SK-N-SH (cell line): Measurements from ENCODE around the gene PSMF1. TPM values are rescaled to one million over a fixed set of nuclear protein-coding genes. Genes with fewer than 3 reads are reported as not detected.

Experiments used
- CTCF ChIA-PET: fragments of 300-600, 350-600 bp; formaldehyde crosslinking; extraction: SDS; loops from one replicate; lab custom pipeline; 2021; lab: Yijun Ruan, JAX
- POLR2A ChIA-PET: fragments of 350-600 bp; sonication (Branson Sonifier 250); formaldehyde crosslinking; extraction: SDS; loops from one replicate; lab custom pipeline; 2020; ENCODE audit warnings: antibody characterized with exemption, inconsistent platforms; lab: Yijun Ruan, JAX
- DNase-seq: peaks from one replicate; pipeline ENCODE4 v3.0.0; 2012
- H2AFZ ChIP-seq: fragments of 200-600 bp; sonication (generic); 2 replicates; pipeline ENCODE4 v1.8.1; 2016; ENCODE audit warnings: antibody characterized with exemption, mild to moderate bottlenecking, low read depth
- H3F3A ChIP-seq: fragments of 200-600 bp; sonication (generic); replicated peaks from 2 replicates; pipeline ENCODE3; 2016; ENCODE audit warnings: antibody characterized with exemption, mild to moderate bottlenecking; ENCODE audit not compliant: insufficient read depth
- H3K27ac ChIP-seq, 2 experiments: fragments of 200-500 bp in 1 of 2; fragments of 200-600 bp in 1 of 2; sonication (Bioruptor generic) in 1 of 2; sonication (generic), shearing (Covaris generic) in 1 of 2; 2 replicates each; pipeline versions ENCODE4 v1.5.1 to v1.6.1; 2014 to 2016; ENCODE audit warnings: low read depth in 2 of 2, inconsistent platforms in 1 of 2, low read length in 1 of 2, mild to moderate bottlenecking in 1 of 2, mixed read lengths in 1 of 2
- H3K27me3 ChIP-seq: fragments of 200-600 bp; sonication (generic), shearing (Covaris generic); 2 replicates; pipeline ENCODE4 v1.6.1; 2016; ENCODE audit warnings: mixed run types; ENCODE audit not compliant: insufficient read depth
- H3K36me3 ChIP-seq, 2 experiments: fragments of 200-500 bp in 1 of 2; fragments of 200-600 bp in 1 of 2; sonication (Bioruptor generic) in 1 of 2; sonication (generic) in 1 of 2; replicated peaks in 1 of 2; 2 replicates each; pipeline versions ENCODE3 to v1.5.1; 2014 to 2016; ENCODE audit warnings: low read length in 1 of 2, mild to moderate bottlenecking in 1 of 2; ENCODE audit not compliant: insufficient read depth in 2 of 2, control insufficient read depth in 1 of 2
- H3K4me1 ChIP-seq, 2 experiments: fragments of 200-500 bp in 1 of 2; fragments of 200-600 bp in 1 of 2; sonication (Bioruptor generic) in 1 of 2; sonication (generic), shearing (Covaris generic) in 1 of 2; 2 replicates each; pipeline versions ENCODE4 v1.5.1 to v1.6.1; 2014 to 2016; ENCODE audit warnings: low read depth in 1 of 2, low read length in 1 of 2, mixed run types in 1 of 2; ENCODE audit not compliant: insufficient read depth in 2 of 2, control insufficient read depth in 1 of 2
- H3K4me2 ChIP-seq: fragments of 200-600 bp; sonication (generic), shearing (Covaris generic); 2 replicates; pipeline ENCODE4 v1.6.1; 2017; ENCODE audit warnings: mixed run types
- H3K4me3 ChIP-seq, 2 experiments: fragments of 200-500 bp in 1 of 2; fragments of 200-600 bp in 1 of 2; sonication (Bioruptor generic) in 1 of 2; sonication (generic), shearing (Covaris generic) in 1 of 2; 2 replicates each; pipeline versions ENCODE4 v1.5.1 to v1.8.1; 2014 to 2016; ENCODE audit warnings: low read depth in 2 of 2, inconsistent platforms in 1 of 2, low read length in 1 of 2, mild to moderate bottlenecking in 1 of 2, mixed read lengths in 1 of 2, moderate library complexity in 1 of 2
- H3K79me2 ChIP-seq: fragments of 200-600 bp; sonication (generic); 2 replicates; pipeline ENCODE4 v1.8.1; 2017; ENCODE audit warnings: mild to moderate bottlenecking; ENCODE audit not compliant: insufficient read depth
- H3K9ac ChIP-seq: fragments of 200-600 bp; sonication (generic); 2 replicates; pipeline ENCODE4 v1.6.1; 2017; ENCODE audit warnings: mixed run types
- H3K9me2 ChIP-seq: fragments of 200-600 bp; sonication (generic); 2 replicates; pipeline ENCODE4 v1.6.1; 2017; ENCODE audit warnings: mixed run types
- H3K9me3 ChIP-seq: fragments of 200-600 bp; sonication (generic); 2 replicates; pipeline ENCODE4 v1.6.1; 2017; ENCODE audit warnings: mixed run types, mild to moderate bottlenecking, moderate library complexity
- H4K20me1 ChIP-seq: fragments of 200-600 bp; sonication (generic); 2 replicates; pipeline ENCODE4 v1.6.1; 2017; ENCODE audit warnings: mild to moderate bottlenecking, mixed run types; ENCODE audit not compliant: insufficient read depth
- CHD2 ChIP-seq: fragments of 150-350 bp; IDR thresholded peaks from 2 replicates; pipeline ENCODE4 v1.6.1; 2018; ENCODE audit warnings: low read length; ENCODE audit not compliant: partially characterized antibody
- EP300 ChIP-seq, 2 experiments: IDR thresholded peaks; 2 replicates each; pipeline versions ENCODE4 v1.4.0 to v1.6.1; 2012; ENCODE audit warnings: borderline replicate concordance in 1 of 2, low read depth in 1 of 2, low read length in 1 of 2
- EZH2phosphoT487 ChIP-seq: fragments of 200-600 bp; sonication (generic); IDR thresholded peaks from 2 replicates; pipeline ENCODE4 v1.6.1; 2017; ENCODE audit warnings: low read depth, mixed run types, mild to moderate bottlenecking, antibody characterized with exemption, moderate library complexity, borderline replicate concordance
- FOXJ3 ChIP-seq: sonication (generic); formaldehyde crosslinking; IDR thresholded peaks from 2 replicates; pipeline ENCODE4 v1.5.1; 2020; ENCODE audit warnings: mild to moderate bottlenecking, missing genetic modification reagents
- FOXM1 ChIP-seq: IDR thresholded peaks from 2 replicates; pipeline ENCODE4 v1.4.0; 2012; ENCODE audit warnings: low read depth, mild to moderate bottlenecking
- MXI1 ChIP-seq: IDR thresholded peaks from 2 replicates; pipeline ENCODE4 v1.6.1; 2012; ENCODE audit warnings: mild to moderate bottlenecking, low read depth, low read length, improper control_type of control experiment
- NFIC ChIP-seq: IDR thresholded peaks from 2 replicates; pipeline ENCODE4 v1.4.0; 2012; ENCODE audit warnings: borderline replicate concordance
- NRF1 ChIP-seq: IDR thresholded peaks from 2 replicates; pipeline ENCODE4 v1.6.1; 2012; ENCODE audit warnings: low read depth, mild to moderate bottlenecking, low read length
- POLR2AphosphoS5 ChIP-seq: IDR thresholded peaks from 2 replicates; pipeline ENCODE4 v1.6.1; 2012; ENCODE audit warnings: low read depth, low read length
- RAD21 ChIP-seq: IDR thresholded peaks from 2 replicates; pipeline ENCODE4 v1.6.1; 2012; ENCODE audit warnings: mild to moderate bottlenecking, low read length
- RCOR1 ChIP-seq: fragments of 150-350 bp; IDR thresholded peaks from 2 replicates; pipeline ENCODE4 v1.6.1; 2017; ENCODE audit warnings: antibody characterized with exemption, low read length
- RFX5 ChIP-seq: IDR thresholded peaks from 2 replicates; pipeline ENCODE4 v1.6.1; 2012; ENCODE audit warnings: mild to moderate bottlenecking, improper control_type of control experiment, low read length
- RXRA ChIP-seq: IDR thresholded peaks from 2 replicates; pipeline ENCODE4 v1.4.0; 2012; ENCODE audit warnings: low read depth, mild to moderate bottlenecking, borderline replicate concordance
- SIN3A ChIP-seq: IDR thresholded peaks from 2 replicates; pipeline ENCODE4 v1.6.1; 2012; ENCODE audit warnings: low read depth, mild to moderate bottlenecking, low read length, moderate library complexity, borderline replicate concordance
- polyA plus RNA-seq, 3 experiments: library from polyadenylated mRNA; depleted of rRNA; stranded (reverse); fragments of >200 nt; gene quantifications; 2 replicates each; pipeline ENCODE4 v1.2.3, GENCODE V29; 2012
- TF ChIP-seq, protein P1 (sequence below): IDR thresholded peaks from 2 replicates; pipeline ENCODE4 v1.4.0; 2012; ENCODE audit warnings: low read depth, borderline replicate concordance
- TF ChIP-seq, protein P2 (sequence below): fragments of 200-600 bp; sonication (generic); IDR thresholded peaks from 2 replicates; pipeline ENCODE4 v1.6.1; 2017; ENCODE audit warnings: antibody characterized with exemption, mild to moderate bottlenecking, moderate library complexity
- TF ChIP-seq, protein P3 (sequence below): fragments of 150-350 bp; IDR thresholded peaks from 2 replicates; pipeline ENCODE4 v1.6.1; 2017; ENCODE audit warnings: antibody characterized with exemption, low read length, low read depth, borderline replicate concordance

PSMF1 gene
- polyA plus RNA-seq, 1 of the 3 experiments (the other 2 are of a cell fraction) = 103 TPM

DNA sequence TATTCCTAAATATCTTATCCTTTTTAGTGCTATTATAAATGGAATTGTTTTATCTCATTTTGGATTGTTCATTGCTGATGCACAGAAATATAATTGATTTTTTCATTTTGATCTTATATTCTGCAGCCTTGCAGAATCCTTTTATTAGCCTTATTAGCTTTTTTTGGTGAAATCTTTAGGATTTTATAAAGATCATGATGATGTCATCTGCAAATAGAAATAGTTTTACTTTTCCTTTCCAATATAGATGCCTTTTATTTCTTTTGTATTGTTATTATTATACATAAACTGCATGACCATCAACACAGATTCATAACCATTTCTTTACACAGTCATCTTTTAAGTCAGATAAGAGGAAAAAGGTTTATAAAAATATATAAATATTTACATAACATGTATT, 16.9 kb upstream of the PSMF1 start (continued):
- TF ChIP-seq, protein P1, sequence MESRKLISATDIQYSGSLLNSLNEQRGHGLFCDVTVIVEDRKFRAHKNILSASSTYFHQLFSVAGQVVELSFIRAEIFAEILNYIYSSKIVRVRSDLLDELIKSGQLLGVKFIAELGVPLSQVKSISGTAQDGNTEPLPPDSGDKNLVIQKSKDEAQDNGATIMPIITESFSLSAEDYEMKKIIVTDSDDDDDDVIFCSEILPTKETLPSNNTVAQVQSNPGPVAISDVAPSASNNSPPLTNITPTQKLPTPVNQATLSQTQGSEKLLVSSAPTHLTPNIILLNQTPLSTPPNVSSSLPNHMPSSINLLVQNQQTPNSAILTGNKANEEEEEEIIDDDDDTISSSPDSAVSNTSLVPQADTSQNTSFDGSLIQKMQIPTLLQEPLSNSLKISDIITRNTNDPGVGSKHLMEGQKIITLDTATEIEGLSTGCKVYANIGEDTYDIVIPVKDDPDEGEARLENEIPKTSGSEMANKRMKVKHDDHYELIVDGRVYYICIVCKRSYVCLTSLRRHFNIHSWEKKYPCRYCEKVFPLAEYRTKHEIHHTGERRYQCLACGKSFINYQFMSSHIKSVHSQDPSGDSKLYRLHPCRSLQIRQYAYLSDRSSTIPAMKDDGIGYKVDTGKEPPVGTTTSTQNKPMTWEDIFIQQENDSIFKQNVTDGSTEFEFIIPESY = no peak
- TF ChIP-seq FOXM1 = no peak
- no peak for TF ChIP-seq SIN3A
- no peak for TF ChIP-seq EP300 (IDR thresholded peaks at IDR 0.05; ENCODE audit: borderline replicate concordance in 1 of 2, low read depth in 1 of 2, low read length in 1 of 2)

DNA sequence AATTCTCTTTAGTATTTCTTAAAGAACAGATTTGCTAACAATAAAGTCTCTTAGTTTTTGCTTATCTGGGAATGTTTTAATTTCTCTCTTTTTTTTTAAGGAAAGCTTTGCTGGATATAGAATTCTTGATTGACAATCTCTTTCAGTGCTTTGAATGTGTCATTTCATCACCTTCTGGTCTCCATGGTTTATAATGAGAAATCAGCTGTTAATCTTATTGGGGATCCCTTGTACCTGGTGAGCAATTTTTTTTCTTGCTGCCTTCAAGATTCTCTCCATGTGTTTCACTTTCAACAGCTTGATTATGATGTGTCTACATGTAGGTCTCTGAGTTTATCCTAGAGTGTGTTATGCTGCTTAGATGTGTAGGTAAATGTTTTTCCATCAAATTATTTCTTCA, 16.4 kb upstream of the PSMF1 start:
- CTCF ChIA-PET = no interaction called here
- Histone ChIP-seq H3K4me1 (no peaks in the 10 kb centered on the region), H3K4me3 (no peak overlapping the region), H3K9ac (no peak overlapping the region), H3K9me2 (no peaks in the 10 kb centered on the region), H3K27me3 (no peaks in the 10 kb centered on the region; the same call in 1 of the 2 replicates), H3K9me3 (no peaks in the 10 kb centered on the region), H3F3A (no peaks in the 10 kb centered on the region), H4K20me1 (no peaks in the 10 kb centered on the region), H3K27ac (no peak overlapping the region), H3K4me2 (no peak overlapping the region), H3K36me3 (no peaks in the 10 kb centered on the region), H2AFZ (no peak overlapping the region), H3K79me2 (no peaks in the 10 kb centered on the region)
- POLR2A ChIA-PET = no interaction called here
- TF ChIP-seq NFIC (no peak), EZH2phosphoT487 (no peak), RCOR1 (no peak), RAD21 (no peak), CHD2 (no peak), POLR2AphosphoS5 (no peak), RFX5 (no peak), RXRA (no peak), FOXJ3 (CRISPR knock-in tag) (no peak), MXI1 (no peak), NRF1 (no peak), EP300 (IDR thresholded peaks at IDR 0.05; ENCODE audit: borderline replicate concordance in 1 of 2, low read depth in 1 of 2, low read length in 1 of 2) (no peak), FOXM1 (no peak)
- TF ChIP-seq, protein P2, sequence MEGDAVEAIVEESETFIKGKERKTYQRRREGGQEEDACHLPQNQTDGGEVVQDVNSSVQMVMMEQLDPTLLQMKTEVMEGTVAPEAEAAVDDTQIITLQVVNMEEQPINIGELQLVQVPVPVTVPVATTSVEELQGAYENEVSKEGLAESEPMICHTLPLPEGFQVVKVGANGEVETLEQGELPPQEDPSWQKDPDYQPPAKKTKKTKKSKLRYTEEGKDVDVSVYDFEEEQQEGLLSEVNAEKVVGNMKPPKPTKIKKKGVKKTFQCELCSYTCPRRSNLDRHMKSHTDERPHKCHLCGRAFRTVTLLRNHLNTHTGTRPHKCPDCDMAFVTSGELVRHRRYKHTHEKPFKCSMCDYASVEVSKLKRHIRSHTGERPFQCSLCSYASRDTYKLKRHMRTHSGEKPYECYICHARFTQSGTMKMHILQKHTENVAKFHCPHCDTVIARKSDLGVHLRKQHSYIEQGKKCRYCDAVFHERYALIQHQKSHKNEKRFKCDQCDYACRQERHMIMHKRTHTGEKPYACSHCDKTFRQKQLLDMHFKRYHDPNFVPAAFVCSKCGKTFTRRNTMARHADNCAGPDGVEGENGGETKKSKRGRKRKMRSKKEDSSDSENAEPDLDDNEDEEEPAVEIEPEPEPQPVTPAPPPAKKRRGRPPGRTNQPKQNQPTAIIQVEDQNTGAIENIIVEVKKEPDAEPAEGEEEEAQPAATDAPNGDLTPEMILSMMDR = no peak
- TF ChIP-seq, protein P3, sequence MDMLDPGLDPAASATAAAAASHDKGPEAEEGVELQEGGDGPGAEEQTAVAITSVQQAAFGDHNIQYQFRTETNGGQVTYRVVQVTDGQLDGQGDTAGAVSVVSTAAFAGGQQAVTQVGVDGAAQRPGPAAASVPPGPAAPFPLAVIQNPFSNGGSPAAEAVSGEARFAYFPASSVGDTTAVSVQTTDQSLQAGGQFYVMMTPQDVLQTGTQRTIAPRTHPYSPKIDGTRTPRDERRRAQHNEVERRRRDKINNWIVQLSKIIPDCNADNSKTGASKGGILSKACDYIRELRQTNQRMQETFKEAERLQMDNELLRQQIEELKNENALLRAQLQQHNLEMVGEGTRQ = no peak
- no peak for DNase-seq
